GM23248 (cell line): Measurements from ENCODE around the gene SLC35F3. TPM values are rescaled to one million over a fixed set of nuclear protein-coding genes. Genes with fewer than 3 reads are reported as not detected.

Source experiments
- DNase-seq: peaks from one replicate; pipeline ENCODE4 v3.0.0-alpha.2; 2015
- H2AFZ ChIP-seq: fragments of 200-600 bp; sonication (generic); 2 replicates; pipeline ENCODE4 v1.6.1; 2016; ENCODE audit warnings: antibody characterized with exemption
- H3F3A ChIP-seq: fragments of 200-600 bp; sonication (generic); 2 replicates; pipeline ENCODE4 v1.6.1; 2016; ENCODE audit warnings: mild to moderate bottlenecking, antibody characterized with exemption, mixed run types; ENCODE audit not compliant: insufficient read depth
- H3K27ac ChIP-seq: fragments of 200-600 bp; sonication (generic); 2 replicates; pipeline ENCODE4 v1.5.1; 2016; ENCODE audit warnings: mild to moderate bottlenecking
- H3K27me3 ChIP-seq: fragments of 200-600 bp; sonication (generic); replicated peaks from 2 replicates; pipeline ENCODE4 v1.6.1; 2016; ENCODE audit warnings: mild to moderate bottlenecking; ENCODE audit not compliant: insufficient read depth
- H3K36me3 ChIP-seq: fragments of 200-600 bp; sonication (generic); 2 replicates; pipeline ENCODE4 v1.6.1; 2016; ENCODE audit warnings: low read depth, mild to moderate bottlenecking
- H3K4me1 ChIP-seq: fragments of 200-600 bp; sonication (generic); 2 replicates; pipeline ENCODE4 v1.6.1; 2016; ENCODE audit warnings: mild to moderate bottlenecking; ENCODE audit not compliant: insufficient read depth
- H3K4me2 ChIP-seq: fragments of 200-600 bp; sonication (generic); one replicate; pipeline ENCODE4 v1.6.1; 2016; ENCODE audit warnings: mild to moderate bottlenecking; ENCODE audit not compliant: unreplicated experiment
- H3K4me3 ChIP-seq: fragments of 200-600 bp; sonication (generic); 2 replicates; pipeline ENCODE4 v1.5.1; 2016; ENCODE audit warnings: mild to moderate bottlenecking
- H3K79me2 ChIP-seq: fragments of 200-600 bp; sonication (generic); 2 replicates; pipeline ENCODE4 v1.6.1; 2016; ENCODE audit warnings: mild to moderate bottlenecking; ENCODE audit not compliant: insufficient read depth
- H3K9ac ChIP-seq: fragments of 200-600 bp; sonication (generic); 2 replicates; pipeline ENCODE4 v1.6.1; 2016; ENCODE audit warnings: mild to moderate bottlenecking
- H3K9me2 ChIP-seq: fragments of 200-600 bp; sonication (generic); 2 replicates; pipeline ENCODE4 v1.6.1; 2016; ENCODE audit warnings: mixed run types, mild to moderate bottlenecking, moderate library complexity; ENCODE audit not compliant: insufficient read depth
- H3K9me3 ChIP-seq: fragments of 200-600 bp; sonication (generic); one replicate; pipeline ENCODE4 v1.6.1; 2017; ENCODE audit warnings: low read depth
- H4K20me1 ChIP-seq: fragments of 200-600 bp; sonication (generic); 2 replicates; pipeline ENCODE4 v1.6.0; 2016; ENCODE audit not compliant: insufficient read depth
- EZH2 ChIP-seq: fragments of 200-600 bp; sonication (generic); IDR thresholded peaks from 2 replicates; pipeline ENCODE4 v1.6.1; 2018; ENCODE audit warnings: antibody characterized with exemption, mild to moderate bottlenecking; ENCODE audit not compliant: insufficient read depth, poor library complexity, severe bottlenecking
- EZH2phosphoT487 ChIP-seq: fragments of 200-600 bp; sonication (generic); IDR thresholded peaks from 2 replicates; pipeline ENCODE4 v1.6.1; 2018; ENCODE audit warnings: antibody characterized with exemption, moderate library complexity, mild to moderate bottlenecking, low read depth; ENCODE audit not compliant: insufficient read depth
- WGBS, 2 experiments: methylation state at CpG; one replicate each; pipeline ENCODE4 v1.1.6; 2015 to 2017; ENCODE audit warnings: low lambda C conversion rate in 2 of 2, low coverage in 1 of 2; ENCODE audit errors: missing lambda C conversion rate in 2 of 2; 5-methylcytosine and 5-hydroxymethylcytosine counted together
- in situ Hi-C: fragments of 300-500 bp; cut with MboI; formaldehyde crosslinking; loops from 2 replicates; pipeline ENCODE4 v1.15.0; 2020
- polyA plus RNA-seq: library from polyadenylated mRNA; unstranded; fragments of >200 nt; fragmentation: Nextera tagmentation; extraction: Ambion mirVana; gene quantifications from 2 replicates; pipeline ENCODE4 v1.2.1, GENCODE V29; 2016
- total RNA-seq: library from RNA; depleted of rRNA; stranded (reverse); fragments of >200 nt; shearing (Covaris generic); gene quantifications from 2 replicates; pipeline ENCODE4 v1.2.3, GENCODE V29; 2014

The SLC35F3 gene
- total and polyA plus RNA-seq, 2 experiments from 2014 or later: 0.43 to 1.3 TPM

DNA sequence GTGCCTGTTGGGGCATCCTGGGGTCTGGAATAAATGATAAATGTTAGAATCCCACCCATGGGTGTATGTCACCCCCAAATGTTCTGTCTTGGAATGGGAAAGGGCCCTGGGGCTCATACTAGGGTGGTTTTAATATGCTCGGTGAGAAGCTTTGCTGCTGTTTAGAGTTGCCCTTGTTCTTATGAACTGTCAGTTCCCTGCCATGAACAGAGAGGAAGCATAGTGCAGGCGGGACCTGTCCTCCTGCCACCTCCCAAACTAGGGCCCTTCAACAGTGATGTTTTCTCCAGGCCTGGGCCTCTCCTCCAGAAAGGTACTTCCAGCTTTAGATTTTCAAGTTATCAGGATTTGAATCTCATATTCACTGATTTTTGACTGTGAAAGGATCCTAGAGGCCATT lies 388.1 kb downstream of the SLC35F3 start:
- H3K4me3 ChIP-seq: no peak overlapping the region
- no peak overlapping the region for H3K4me2 ChIP-seq
- no peak overlapping the region for H2AFZ ChIP-seq
- WGBS, 2 experiments: 36 to 43% methylated on average over 2 of the region's 2 CpGs
- no peaks in the 10 kb centered on the region for H3K79me2 ChIP-seq
- H3K4me1 ChIP-seq: no peaks in the 10 kb centered on the region
- no peaks in the 10 kb centered on the region for H3K9me3 ChIP-seq
- H4K20me1 ChIP-seq: no peaks in the 10 kb centered on the region
- H3K27me3 ChIP-seq: peaks cover 5% of the 10 kb centered on the region; the same call in 1 of the 2 replicates
- no peak overlapping the region for H3K9ac ChIP-seq
- no peak overlapping the region for H3K27ac ChIP-seq
- DNase-seq: no peak
- no peak for TF ChIP-seq EZH2phosphoT487
- no peak for TF ChIP-seq EZH2
- H3F3A ChIP-seq: no peaks in the 10 kb centered on the region
- H3K9me2 ChIP-seq: no peaks in the 10 kb centered on the region
- H3K36me3 ChIP-seq: no peaks in the 10 kb centered on the region
- in situ Hi-C loops: no loop called here

DNA sequence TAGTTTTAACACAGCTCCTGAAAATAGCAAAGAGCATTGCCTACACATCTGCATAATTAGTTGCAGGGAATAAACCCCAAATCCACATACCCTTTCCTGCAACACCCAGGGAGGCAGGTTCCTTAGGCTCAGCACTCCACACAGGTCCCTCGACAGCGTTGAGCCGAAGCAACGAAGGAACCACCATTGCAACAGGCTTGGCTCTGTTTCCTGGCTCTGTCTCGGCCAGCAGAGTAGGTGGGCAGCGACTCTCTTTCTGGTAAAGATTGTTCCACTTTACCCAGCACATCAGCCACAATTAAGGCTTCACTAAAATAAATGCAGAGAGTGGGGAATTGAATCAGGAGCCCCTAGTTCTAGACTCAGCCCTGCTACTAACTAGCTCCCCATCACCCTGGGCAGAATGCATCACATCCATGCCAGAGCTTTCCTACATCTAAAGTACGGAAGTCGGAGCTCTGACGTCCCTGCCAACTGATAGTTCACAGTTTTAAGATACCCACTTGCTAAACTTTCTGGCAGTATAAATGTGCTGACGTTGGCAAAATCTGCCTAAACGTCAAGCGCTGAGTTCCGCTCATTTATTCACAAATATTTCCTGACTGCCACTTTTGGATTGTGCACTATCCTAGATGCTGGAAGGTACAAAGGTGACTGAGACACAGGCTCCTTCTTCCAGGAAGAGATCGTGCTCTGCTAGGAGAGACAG lies 389.8 kb downstream of the SLC35F3 start:
- in situ Hi-C loops: no loop called here
- H3K4me1 ChIP-seq: no peaks in the 10 kb centered on the region
- 39 to 42% methylated on average over 14 of the region's 14 CpGs for whole genome bisulfite sequencing, 2 experiments

DNA sequence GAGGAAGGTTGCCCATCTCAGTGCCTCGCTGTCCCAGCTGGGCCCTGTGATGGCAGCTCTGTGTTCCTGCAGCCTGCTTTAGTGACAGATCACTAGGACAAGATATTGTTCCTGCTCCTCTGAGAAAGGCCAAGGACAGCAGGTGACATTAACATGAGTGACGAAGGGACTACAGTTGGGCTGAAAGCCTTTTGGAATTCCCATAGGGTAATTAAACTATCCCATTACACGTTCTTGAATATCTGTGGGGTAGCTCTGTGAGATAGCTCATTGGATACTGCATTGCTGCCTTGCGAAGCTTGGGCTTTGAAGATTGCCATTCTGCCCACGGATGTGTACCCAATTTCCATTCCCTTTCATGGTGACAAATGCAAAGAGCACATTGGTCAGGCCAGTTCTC lies 390.6 kb downstream of the SLC35F3 start:
- H2AFZ ChIP-seq: no peak overlapping the region
- H3K4me1 ChIP-seq: no peaks in the 10 kb centered on the region
- H3K9me3 ChIP-seq: no peaks in the 10 kb centered on the region
- no peaks in the 10 kb centered on the region for H3K36me3 ChIP-seq
- H3K9ac ChIP-seq: no peak overlapping the region
- H3K4me3 ChIP-seq: no peak overlapping the region
- in situ Hi-C loops: no loop called here
- TF ChIP-seq EZH2: no peak
- no peak for TF ChIP-seq EZH2phosphoT487
- no peaks in the 10 kb centered on the region for H4K20me1 ChIP-seq
- peaks cover 5% of the 10 kb centered on the region; the same call in 1 of the 2 replicates for H3K27me3 ChIP-seq
- no peaks in the 10 kb centered on the region for H3K9me2 ChIP-seq
- no peaks in the 10 kb centered on the region for H3K79me2 ChIP-seq
- no peaks in the 10 kb centered on the region for H3F3A ChIP-seq
- WGBS, 2 experiments: 28 to 31% methylated on average over 5 of the region's 5 CpGs
- H3K27ac ChIP-seq: no peak overlapping the region
- DNase-seq: no peak
- H3K4me2 ChIP-seq: no peak overlapping the region

More for the DNA sequence above, 389.8 kb downstream of the SLC35F3 start:
- H3F3A ChIP-seq: no peaks in the 10 kb centered on the region
- no peak overlapping the region for H3K27ac ChIP-seq
- TF ChIP-seq EZH2phosphoT487: no peak
- no peak for TF ChIP-seq EZH2
- H3K9ac ChIP-seq: no peak overlapping the region
- no peak overlapping the region for H3K4me3 ChIP-seq
- no peak overlapping the region for H3K4me2 ChIP-seq
- no peaks in the 10 kb centered on the region for H4K20me1 ChIP-seq
- DNase-seq: no peak
- H2AFZ ChIP-seq: no peak overlapping the region
- H3K27me3 ChIP-seq: peaks cover 5% of the 10 kb centered on the region; the same call in 1 of the 2 replicates
- no peaks in the 10 kb centered on the region for H3K9me2 ChIP-seq
- no peaks in the 10 kb centered on the region for H3K36me3 ChIP-seq
- H3K79me2 ChIP-seq: no peaks in the 10 kb centered on the region
- no peaks in the 10 kb centered on the region for H3K9me3 ChIP-seq

DNA sequence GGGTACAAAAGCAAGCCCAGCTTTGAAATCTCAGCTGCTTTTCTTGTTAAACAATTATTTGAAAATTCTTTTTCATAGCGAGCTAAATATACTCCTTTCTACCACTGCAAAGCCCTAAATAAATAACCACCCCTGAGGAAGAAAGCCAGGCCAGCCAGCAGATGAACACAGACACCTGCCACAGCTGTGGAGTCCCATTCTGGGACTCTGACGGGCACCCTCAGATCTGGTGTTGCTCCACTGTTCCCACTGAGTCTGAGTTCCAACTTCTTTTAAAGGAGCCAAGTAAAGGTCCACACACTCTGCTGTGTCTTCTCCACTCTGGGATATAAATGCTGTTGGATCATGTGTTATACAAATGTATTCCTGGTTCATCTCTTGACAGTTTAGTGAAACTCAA lies 391.1 kb downstream of the SLC35F3 start:
- no peak for TF ChIP-seq EZH2
- no peak for TF ChIP-seq EZH2phosphoT487

DNA sequence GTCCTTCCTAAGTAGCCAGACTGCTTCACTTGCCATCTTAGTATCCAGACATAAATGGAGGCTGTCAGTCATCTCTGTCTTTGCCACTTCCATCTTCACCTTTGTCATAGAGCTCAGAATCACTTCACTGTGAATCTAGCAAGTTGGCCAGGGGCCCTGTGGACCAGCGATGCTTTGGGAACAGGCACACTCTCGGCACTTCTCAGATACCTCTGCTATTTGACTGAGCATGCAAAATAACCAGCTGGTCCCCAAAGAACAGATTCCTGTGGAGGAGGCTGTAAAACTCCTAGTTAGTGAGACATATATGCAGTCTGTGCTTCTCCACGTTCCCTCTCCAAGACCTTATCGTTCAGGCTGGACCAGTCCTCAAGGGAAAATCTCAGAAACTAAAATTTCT lies 392.0 kb downstream of the SLC35F3 start:
- in situ Hi-C loops: no loop called here
- no peaks in the 10 kb centered on the region for H4K20me1 ChIP-seq
- WGBS, 2 experiments: 41 to 47% methylated on average over 4 of the region's 4 CpGs
- DNase-seq: no peak
- no peaks in the 10 kb centered on the region for H3K36me3 ChIP-seq
- peaks cover 5% of the 10 kb centered on the region; the same call in 1 of the 2 replicates for H3K27me3 ChIP-seq
- H3K4me2 ChIP-seq: no peak overlapping the region
- no peaks in the 10 kb centered on the region for H3K79me2 ChIP-seq
- no peaks in the 10 kb centered on the region for H3K4me1 ChIP-seq
- no peak overlapping the region for H3K4me3 ChIP-seq
- H2AFZ ChIP-seq: no peak overlapping the region
- no peaks in the 10 kb centered on the region for H3K9me2 ChIP-seq
- no peaks in the 10 kb centered on the region for H3K9me3 ChIP-seq
- TF ChIP-seq EZH2phosphoT487: no peak
- TF ChIP-seq EZH2: no peak
- no peak overlapping the region for H3K27ac ChIP-seq
- no peak overlapping the region for H3K9ac ChIP-seq
- no peaks in the 10 kb centered on the region for H3F3A ChIP-seq

More for the DNA sequence above, 391.1 kb downstream of the SLC35F3 start:
- in situ Hi-C loops: no loop called here
- no peak for DNase-seq
- 32 to 34% methylated on average over 2 of the region's 2 CpGs for WGBS, 2 experiments
- no peak overlapping the region for H3K27ac ChIP-seq
- H3K9me2 ChIP-seq: no peaks in the 10 kb centered on the region
- H3K27me3 ChIP-seq: peaks cover 5% of the 10 kb centered on the region; the same call in 1 of the 2 replicates
- no peak overlapping the region for H3K4me2 ChIP-seq
- H3K79me2 ChIP-seq: no peaks in the 10 kb centered on the region
- no peaks in the 10 kb centered on the region for H3K9me3 ChIP-seq
- H3F3A ChIP-seq: no peaks in the 10 kb centered on the region
- no peak overlapping the region for H3K4me3 ChIP-seq
- no peak overlapping the region for H2AFZ ChIP-seq
- no peaks in the 10 kb centered on the region for H3K4me1 ChIP-seq
- H3K36me3 ChIP-seq: no peaks in the 10 kb centered on the region
- H4K20me1 ChIP-seq: no peaks in the 10 kb centered on the region
- no peak overlapping the region for H3K9ac ChIP-seq
